ENCODE results near the gene PRMT3. TPM values are rescaled to one million over a fixed set of nuclear protein-coding genes. Genes with fewer than 3 reads are reported as not detected.

Gene PRMT3
- total RNA-seq, 1 experiment from 2014 or later = 22.6 TPM

GRCh38 chr11:20497124-20497792, 109.7 kb downstream of the PRMT3 start:
- no peaks in the 10 kb centered on the region for H3K9me3 Mint-ChIP-seq
- Histone ChIP-seq H3K56ac (ENCODE audit: insufficient read length, low read depth, low read length) (no peak overlapping the region), H3K4me2 (ENCODE audit: insufficient read depth, insufficient read length, low read length) (peak overlapping the region; percentile 28), H4K91ac (ENCODE audit: insufficient read length, low read depth, low read length) (no peak overlapping the region), H3K27ac (ENCODE audit: insufficient read length, low read depth, low read length) (peak overlapping the region; percentile 58), H2AFZ (ENCODE audit: low read length) (no peak overlapping the region), H3K79me1 (ENCODE audit: insufficient read depth, low read depth, low read length, poor library complexity, severe bottlenecking) (no peaks in the 10 kb centered on the region), H2BK12ac (ENCODE audit: insufficient read length, low read depth, low read length) (no peak overlapping the region), H2BK20ac (ENCODE audit: low read depth, low read length, poor library complexity, severe bottlenecking) (no peak overlapping the region), H4K20me1 (ENCODE audit: control insufficient read depth, insufficient read depth, insufficient read length) (no peaks in the 10 kb centered on the region), H3K9ac (ENCODE audit: extremely low read depth, insufficient read length, low read length) (no peak overlapping the region), H3K79me2 (ENCODE audit: insufficient read depth, low read length) (no peaks in the 10 kb centered on the region), H2BK5ac (ENCODE audit: insufficient read length, low read length) (no peak overlapping the region), H3T11ph (ENCODE audit: low read length) (no peak overlapping the region), H2BK120ac (ENCODE audit: low read depth, low read length, poor library complexity, severe bottlenecking) (no peak overlapping the region), H3K27me3 (ENCODE audit: insufficient read depth, low read length) (no peaks in the 10 kb centered on the region), H3K4ac (ENCODE audit: low read depth, low read length) (no peak overlapping the region), H2BK15ac (ENCODE audit: low read depth, low read length) (no peak overlapping the region), H3K23me2 (ENCODE audit: insufficient read length, low read depth, low read length, poor library complexity, severe bottlenecking) (no peaks in the 10 kb centered on the region), H3K14ac (ENCODE audit: insufficient read depth, low read length) (no peak overlapping the region), H3K23ac (ENCODE audit: insufficient read length, low read depth, low read length) (no peak overlapping the region), H3K9me3 (ENCODE audit: control insufficient read depth, low read depth, low read length) (no peaks in the 10 kb centered on the region), H3K4me1 (ENCODE audit: insufficient read depth, low read length) (no peaks in the 10 kb centered on the region; the same call in 1 of the 2 replicates), H3K18ac (ENCODE audit: insufficient read length, low read depth, low read length) (no peak overlapping the region), H4K8ac (replicated peaks; ENCODE audit: insufficient read length, low read depth, low read length) (no peak overlapping the region), H4K5ac (ENCODE audit: insufficient read length, low read depth, low read length) (no peak overlapping the region), H2AK5ac (ENCODE audit: insufficient read length, low read length) (no peak overlapping the region)
- H3K27ac Mint-ChIP-seq = peak overlapping the region in 2 of 3 experiments; percentile 90 to 93; a peak in 4 of 7 replicates
- H3K27me3 Mint-ChIP-seq (ENCODE audit: low read depth) = no peaks in the 10 kb centered on the region
- DNase-seq = no peak
- no CpG with 5 or more reads among the region's 5 CpGs for WGBS (ENCODE audit: extremely low coverage, insufficient read length, low lambda C conversion rate)
- H3K36me3 Mint-ChIP-seq (ENCODE audit: insufficient read depth in 1 of 3, low read depth in 3 of 3) = peaks cover 9 to 19% (median 12%) of the 10 kb centered on the region in 3 experiments; a peak in 4 of 7 replicates
- H3K4me1 Mint-ChIP-seq = peaks cover 24 to 29% of the 10 kb centered on the region in 2 experiments
- no peak for TF ChIP-seq CTCF (conservative IDR thresholded peaks at IDR 0.05)
- H3K4me3 Mint-ChIP-seq = peak overlapping the region in 1 of 2 experiments; percentile 7; a peak in 2 of 5 replicates
